K562 (cell line): ENCODE data around the gene BTF3L4. TPM values are rescaled to one million over a fixed set of nuclear protein-coding genes. Genes with fewer than 3 reads are reported as not detected.

Experiments
- ATAC-seq: fragments of 200-7000 bp; cut with Tn5 transposase; 3 replicates; pipeline ENCODE4 v1.9.1; 2020; ENCODE audit warnings: moderate library complexity
- BruUV-seq: library from RNA; stranded (reverse); fragments of 400-500 nt; replicated peaks from 2 replicates; lab custom pipeline; 2021; lab: Mats Ljungman, UMichigan
- CTCF ChIA-PET: fragments of 300-600 bp; formaldehyde crosslinking; extraction: SDS; loops from one replicate; lab custom pipeline; 2021; ENCODE audit warnings: low intra/inter-chr PET ratio; lab: Yijun Ruan, JAX
- POLR2A ChIA-PET: fragments of 300-600, 350-650 bp; sonication (Branson Sonifier 250); formaldehyde crosslinking; extraction: SDS; loops from one replicate; lab custom pipeline; 2021; ENCODE audit warnings: antibody characterized with exemption, inconsistent platforms; lab: Yijun Ruan, JAX
- DNase-seq, 4 experiments: peaks; one replicate each; pipeline versions ENCODE4 v3.0.0 to v3.0.0-alpha.2; 2011 to 2018; ENCODE audit warnings: low spot score in 3 of 4, mixed read lengths in 3 of 4; ENCODE audit errors: extremely low read depth in 1 of 4
- FAIRE-seq: peaks from 2 replicates; lab custom pipeline; 2011; peaks lifted over from hg19 to GRCh38; lab: Jason Lieb, UNC
- H2AFZ ChIP-seq: 2 replicates; pipeline ENCODE4 v1.6.0; 2011; ENCODE audit warnings: low read depth, low read length, control low read depth, inconsistent platforms
- H3K27ac ChIP-seq: fragments of 200-600 bp; 3 replicates; pipeline ENCODE4 v1.8.0; 2011; ENCODE audit warnings: low read depth, mild to moderate bottlenecking, control low read depth, inconsistent platforms, low read length, moderate library complexity, mixed read lengths; ENCODE audit errors: extremely low read depth
- H3K27me3 ChIP-seq, 2 experiments: fragments of 300-600 bp in 1 of 2; 2 replicates in 1 of 2; 3 replicates in 1 of 2; pipeline versions ENCODE4 v1.6.0 to v1.8.0; 2011; ENCODE audit warnings: inconsistent platforms in 2 of 2, low read length in 2 of 2, mild to moderate bottlenecking in 1 of 2, mixed read lengths in 1 of 2, moderate library complexity in 1 of 2; ENCODE audit not compliant: control insufficient read depth in 2 of 2, insufficient read depth in 2 of 2
- H3K36me3 ChIP-seq: fragments of 300-600 bp; 3 replicates; pipeline ENCODE4 v1.8.0; 2011; ENCODE audit warnings: mild to moderate bottlenecking, low read length, inconsistent platforms; ENCODE audit not compliant: control insufficient read depth, insufficient read depth
- H3K4me1 ChIP-seq, 2 experiments: fragments of 200-600 bp in 1 of 2; replicated peaks in 1 of 2; 2 replicates in 1 of 2; 3 replicates in 1 of 2; pipeline versions ENCODE4 v1.5.1 to v1.8.0; 2011; ENCODE audit warnings: inconsistent platforms in 2 of 2, low read length in 2 of 2, mild to moderate bottlenecking in 1 of 2, mixed read lengths in 1 of 2, moderate library complexity in 1 of 2; ENCODE audit not compliant: control insufficient read depth in 2 of 2, insufficient read depth in 2 of 2
- H3K4me2 ChIP-seq: 2 replicates; pipeline ENCODE4 v1.6.1; 2011; ENCODE audit warnings: low read length, control low read depth, inconsistent platforms, mixed read lengths; ENCODE audit not compliant: insufficient read depth
- H3K4me3 ChIP-seq: fragments of 200-600 bp; sonication (generic), shearing (Covaris generic); 2 replicates; pipeline ENCODE4 v1.5.1; 2016; ENCODE audit warnings: control low read depth, inconsistent platforms
- H3K79me2 ChIP-seq: fragments of 200-600 bp; 3 replicates; pipeline ENCODE4 v1.8.0; 2011; ENCODE audit warnings: low read length, inconsistent platforms; ENCODE audit not compliant: control insufficient read depth, insufficient read depth
- H3K9ac ChIP-seq, 2 experiments: 2 replicates each; pipeline versions ENCODE4 v1.6.0 to v1.6.1; 2011; ENCODE audit warnings: low read depth in 2 of 2, low read length in 2 of 2, control low read depth in 1 of 2, inconsistent platforms in 1 of 2, mild to moderate bottlenecking in 1 of 2, mixed read lengths in 1 of 2; ENCODE audit not compliant: insufficient read depth in 1 of 2
- H3K9me1 ChIP-seq: one replicate; pipeline ENCODE4 v1.6.0; 2011; ENCODE audit warnings: inconsistent platforms, mild to moderate bottlenecking, low read length, moderate library complexity; ENCODE audit not compliant: control insufficient read depth, insufficient read depth
- H3K9me3 ChIP-seq: replicated peaks from 2 replicates; pipeline ENCODE4 v1.5.1; 2011; ENCODE audit warnings: low read depth, low read length, inconsistent platforms; ENCODE audit not compliant: control insufficient read depth, insufficient read depth
- H4K20me1 ChIP-seq: replicated peaks from 2 replicates; pipeline ENCODE4 v1.6.1; 2011; ENCODE audit warnings: low read length, inconsistent platforms, mixed read lengths; ENCODE audit not compliant: control insufficient read depth, insufficient read depth
- BRCA1 ChIP-seq, 2 experiments: fragments of 450-650 bp in 1 of 2; sonication (generic) in 1 of 2; formaldehyde crosslinking in 1 of 2; IDR thresholded peaks; 2 replicates each; pipeline versions ENCODE4 v1.5.0 to v1.6.1; 2017 to 2020; ENCODE audit warnings: mild to moderate bottlenecking in 1 of 2, missing genetic modification reagents in 1 of 2
- C11orf30 ChIP-seq: fragments of 450-650 bp; IDR thresholded peaks from 2 replicates; pipeline ENCODE4 v1.6.1; 2016; ENCODE audit warnings: low read depth, mild to moderate bottlenecking
- HLTF ChIP-seq: fragments of 450-650 bp; IDR thresholded peaks from 2 replicates; pipeline ENCODE4 v1.6.1; 2016
- SMAD4 ChIP-seq: fragments of 250-450 bp; sonication (Bioruptor Pico); conservative IDR thresholded peaks from 2 replicates; pipeline ENCODE4 v1.8.0; 2021; ENCODE audit warnings: inconsistent platforms, mild to moderate bottlenecking, moderate library complexity
- TCF3 ChIP-seq: sonication (generic); formaldehyde crosslinking; IDR thresholded peaks from 2 replicates; pipeline ENCODE4 v1.4.0; 2020; ENCODE audit warnings: mild to moderate bottlenecking, missing genetic modification reagents
- ZNF316 ChIP-seq: fragments of 450-650 bp; IDR thresholded peaks from 2 replicates; pipeline ENCODE4 v1.6.1; 2016
- WGBS: fragments of 100-300 bp; shearing (Covaris generic); methylation state at CpG from one replicate; pipeline ENCODE4 v1.1.6; 2016; ENCODE audit warnings: low coverage, mixed read lengths; ENCODE audit not compliant: insufficient coverage; ENCODE audit errors: missing lambda C conversion rate; 5-methylcytosine and 5-hydroxymethylcytosine counted together
- in situ Hi-C: fragments of 300-500 bp; cut with MboI; formaldehyde crosslinking; loops from 4 replicates; pipeline ENCODE4 v1.15.0; 2018; ENCODE audit warnings: inconsistent platforms, mixed read lengths
- intact Hi-C: fragments of 100-400 bp; cut with micrococcal nuclease; formaldehyde crosslinking; loops from 2 replicates; pipeline ENCODE4 v1.14.2; 2022
- polyA plus RNA-seq, 8 experiments: library from polyadenylated mRNA; depleted of rRNA in 4 of 8; stranded (reverse) in 5 of 8; unstranded in 3 of 8; fragments of >200 nt; fragmentation: Nextera tagmentation in 2 of 8; fragmentation: Illumina TruSeq in 1 of 8; extraction: Ambion mirVana in 2 of 8; extraction: Trizol in 1 of 8; gene quantifications; 2 replicates each; pipeline versions ENCODE4 v1.2.1 to v1.2.3, GENCODE V29; 2011 to 2014; ENCODE audit warnings: inconsistent platforms in 1 of 8, missing spikeins in 1 of 8
- total RNA-seq, 7 experiments: library from RNA; depleted of rRNA in 6 of 7; stranded (reverse); fragments of >200 nt in 6 of 7; fragmentation: Illumina TruSeq in 2 of 7; extraction: Trizol in 2 of 7; gene quantifications; 2 replicates each; pipeline versions ENCODE4 v1.2.1 to v1.2.3, GENCODE V29; 2011 to 2021; ENCODE audit warnings: low replicate concordance in 1 of 7

Gene BTF3L4
- total and polyA plus RNA-seq, 9 of the 15 experiments (the other 6 are each of a cell fraction or from before 2014, with no cell fraction given): 40.1 to 106 (median 88.8) TPM

GRCh38 chr1:52057255-52057654 lies 1.2 kb downstream of the BTF3L4 start (continued):
- TF ChIP-seq TCF3 (CRISPR knock-in tag): peak; percentile 5; the same call in 1 of the 2 replicates
- TF ChIP-seq BRCA1 (IDR thresholded peaks at IDR 0.05): no peak
- no peak for TF ChIP-seq BRCA1 (CRISPR knock-in tag; IDR thresholded peaks at IDR 0.05)

- FAIRE-seq (no peak), DNase-seq (no peak), ATAC-seq (no peak)
- peak overlapping the region; percentile 99 for H3K4me2 ChIP-seq
- peaks cover 5 to 16% of the 10 kb centered on the region in 2 experiments for H3K4me1 ChIP-seq
- H3K27ac ChIP-seq: 0 out of 3 replicates have a peak overlapping the region, but pooled peaks have one; percentile 94
- peak overlapping the region in 1 of 2 experiments; percentile 93; a peak in 2 of 4 replicates for H3K9ac ChIP-seq
- H3K9me1 ChIP-seq: no peaks in the 10 kb centered on the region
- 81% methylated on average over 1 of the region's 1 CpG for WGBS
- H2AFZ ChIP-seq: no peak overlapping the region
- in situ Hi-C loops: no loop called here
- H4K20me1 ChIP-seq: no peaks in the 10 kb centered on the region
- H3K4me3 ChIP-seq: peak overlapping the region; percentile 83
- intact Hi-C loops: loop anchor here (5.0 kb wide), 1 partner anchor 494 kb away; the partner anchor contains the start of gene TUT4
- BruUV-seq: no TSS peak
- no peaks in the 10 kb centered on the region; a peak in 1 of 5 replicates for H3K27me3 ChIP-seq
- H3K9me3 ChIP-seq: no peaks in the 10 kb centered on the region
- peak; percentile 43 for TF ChIP-seq ZNF316
- TF ChIP-seq HLTF: no peak
- TF ChIP-seq SMAD4 (CRISPR knock-in tag): no peak
- 0 out of 2 replicates have a peak, but pooled peaks have one; percentile 10 for TF ChIP-seq C11orf30
- ChIA-PET CTCF (no interaction called here), POLR2A (interaction anchor here (1.0 to 3.5 kb wide), 7 partner anchors 9 to 283 kb away, joined by 3 to 10 read pairs (median 3); no protein-coding TSS in a partner anchor)
- H3K79me2 ChIP-seq: peaks cover 74% of the 10 kb centered on the region
- peaks cover 41% of the 10 kb centered on the region for H3K36me3 ChIP-seq
Observed at GRCh38 chr1:52057876-52058415, 1.9 kb downstream of the BTF3L4 start.
